K562 (cell line): Measurements from ENCODE around the gene SGMS1. TPM values are rescaled to one million over a fixed set of nuclear protein-coding genes. Genes with fewer than 3 reads are reported as not detected.

Experiments used
- DPF2 ChIP-seq: fragments of 450-650 bp; IDR thresholded peaks from 2 replicates; pipeline ENCODE4 v1.6.1; 2016
- ETV5 ChIP-seq: sonication (generic); formaldehyde crosslinking; IDR thresholded peaks from 2 replicates; pipeline ENCODE4 v1.4.0; 2020; ENCODE audit warnings: low read depth, mild to moderate bottlenecking, missing genetic modification reagents
- EWSR1 ChIP-seq: fragments of 450-650 bp; IDR thresholded peaks from 2 replicates; pipeline ENCODE4 v1.6.1; 2018; ENCODE audit warnings: borderline replicate concordance, mild to moderate bottlenecking, low read depth, moderate library complexity; ENCODE audit not compliant: partially characterized antibody
- IRF1 ChIP-seq: sonication (generic); formaldehyde crosslinking; IDR thresholded peaks from 2 replicates; pipeline ENCODE4 v1.8.0; 2022; ENCODE audit warnings: missing genetic modification reagents, mild to moderate bottlenecking, borderline replicate concordance
- MXI1 ChIP-seq: IDR thresholded peaks from 2 replicates; pipeline ENCODE4 v1.6.1; 2011; ENCODE audit warnings: low read depth, mild to moderate bottlenecking, improper control_type of control experiment, low read length
- MYC ChIP-seq, 2 experiments: fragments of 250-450 bp in 1 of 2; sonication (Bioruptor Pico) in 1 of 2; IDR thresholded peaks; 2 replicates each; pipeline versions ENCODE4 v1.5.1 to v1.6.1; 2012 to 2021; ENCODE audit warnings: low read depth in 2 of 2, borderline replicate concordance in 1 of 2, improper control_type of control experiment in 1 of 2, low read length in 1 of 2, mild to moderate bottlenecking in 1 of 2, moderate library complexity in 1 of 2
- PML ChIP-seq: IDR thresholded peaks from 2 replicates; pipeline ENCODE4 v1.6.1; 2012; ENCODE audit warnings: low read length, inconsistent platforms
- RREB1 ChIP-seq: fragments of 250-450 bp; sonication (Bioruptor Pico); IDR thresholded peaks from 2 replicates; pipeline ENCODE4 v1.4.0; 2020
- SAFB ChIP-seq: fragments of 200-400 bp; formaldehyde crosslinking; IDR thresholded peaks from 2 replicates; pipeline ENCODE4 v1.6.1; 2017; ENCODE audit warnings: low read depth, low read length, borderline replicate concordance
- SMARCA4 ChIP-seq: fragments of 450-650 bp; IDR thresholded peaks from 2 replicates; pipeline ENCODE4 v1.6.1; 2016
- TCF3 ChIP-seq: sonication (generic); formaldehyde crosslinking; IDR thresholded peaks from 2 replicates; pipeline ENCODE4 v1.4.0; 2020; ENCODE audit warnings: mild to moderate bottlenecking, missing genetic modification reagents
- THAP7 ChIP-seq: fragments of 250-450 bp; sonication (Bioruptor Pico); IDR thresholded peaks from 2 replicates; pipeline ENCODE4 v1.5.0; 2021
- TRIM28 ChIP-seq: fragments of 450-650 bp; IDR thresholded peaks from 2 replicates; pipeline ENCODE4 v1.6.1; 2017
- ZNF609 ChIP-seq: sonication (generic); formaldehyde crosslinking; IDR thresholded peaks from 2 replicates; pipeline ENCODE4 v1.8.1; 2023; ENCODE audit warnings: missing genetic modification reagents, mild to moderate bottlenecking, borderline replicate concordance
- ZNF79 ChIP-seq: fragments of 250-450 bp; sonication (Bioruptor Pico); IDR thresholded peaks from 2 replicates; pipeline ENCODE4 v1.4.0; 2020; ENCODE audit warnings: low read depth, mild to moderate bottlenecking, moderate library complexity
- polyA plus RNA-seq, 8 experiments: library from polyadenylated mRNA; depleted of rRNA in 4 of 8; stranded (reverse) in 5 of 8; unstranded in 3 of 8; fragments of >200 nt; fragmentation: Nextera tagmentation in 2 of 8; fragmentation: Illumina TruSeq in 1 of 8; extraction: Ambion mirVana in 2 of 8; extraction: Trizol in 1 of 8; gene quantifications; 2 replicates each; pipeline versions ENCODE4 v1.2.1 to v1.2.3, GENCODE V29; 2011 to 2014; ENCODE audit warnings: inconsistent platforms in 1 of 8, missing spikeins in 1 of 8
- total RNA-seq, 7 experiments: library from RNA; depleted of rRNA in 6 of 7; stranded (reverse); fragments of >200 nt in 6 of 7; fragmentation: Illumina TruSeq in 2 of 7; extraction: Trizol in 2 of 7; gene quantifications; 2 replicates each; pipeline versions ENCODE4 v1.2.1 to v1.2.3, GENCODE V29; 2011 to 2021; ENCODE audit warnings: low replicate concordance in 1 of 7

The SGMS1 gene
- total and polyA plus RNA-seq, 9 of the 15 experiments (the other 6 are each of a cell fraction or from before 2014, with no cell fraction given), result 22.6 to 232 (median 82.2) TPM

GRCh38 chr10:50621968-50622705 lies 1.6 kb downstream of the SGMS1 start (continued):
- no peak for TF ChIP-seq RREB1 (CRISPR knock-in tag)
- TF ChIP-seq ZNF609 (CRISPR knock-in tag), result no peak
- no peak for TF ChIP-seq TRIM28
- no peak for TF ChIP-seq ZNF79 (CRISPR knock-in tag)
- TF ChIP-seq MYC (IDR thresholded peaks at IDR 0.05; ENCODE audit: low read depth, low read length), result peak; percentile 64
- no peak for TF ChIP-seq MYC (CRISPR knock-in tag; IDR thresholded peaks at IDR 0.05; ENCODE audit: borderline replicate concordance, low read depth)
- TF ChIP-seq TCF3 (CRISPR knock-in tag), result peak; percentile 54
- TF ChIP-seq ETV5 (CRISPR knock-in tag), result peak; percentile 61; the same call in 1 of the 2 replicates
- TF ChIP-seq PML, result peak; percentile 41; the same call in 1 of the 2 replicates
- no peak for TF ChIP-seq THAP7
- TF ChIP-seq IRF1 (CRISPR knock-in tag), result no peak
- TF ChIP-seq EWSR1, result no peak
- peak; percentile 81 for TF ChIP-seq DPF2
- TF ChIP-seq SAFB, result peak; percentile 44; the same call in 1 of the 2 replicates
- TF ChIP-seq SMARCA4, result peak; percentile 70; the same call in 1 of the 2 replicates
- TF ChIP-seq MXI1, result no peak
